IMR-90 (cell line): ENCODE measurements around the gene MAPK10. TPM values are rescaled to one million over a fixed set of nuclear protein-coding genes. Genes with fewer than 3 reads are reported as not detected.

Experiments used
- ATAC-seq: fragments of 200-7000 bp; cut with Tn5 transposase; 2 replicates; pipeline ENCODE4 v1.9.1; 2020; ENCODE audit warnings: low read depth, mild to moderate bottlenecking, moderate library complexity
- BruUV-seq: library from RNA; stranded (reverse); fragments of 400-500 nt; replicated peaks from 2 replicates; lab custom pipeline; 2021; lab: Mats Ljungman, UMichigan
- CTCF ChIA-PET: fragments of 300-600 bp; formaldehyde crosslinking; extraction: SDS; loops from one replicate; lab custom pipeline; 2021; ENCODE audit warnings: antibody characterized with exemption; lab: Yijun Ruan, JAX
- POLR2A ChIA-PET: fragments of 300-600 bp; sonication (Branson Sonifier 250); formaldehyde crosslinking; loops from one replicate; lab custom pipeline; 2022; ENCODE audit warnings: antibody characterized with exemption; ENCODE audit not compliant: unreplicated experiment; lab: Charles Lee
- DNase-seq: peaks from one replicate; pipeline ENCODE4 v3.0.0; 2013
- H2AFZ ChIP-seq: replicated peaks from 2 replicates; pipeline ENCODE3; 2013; ENCODE audit warnings: low read length, mild to moderate bottlenecking; ENCODE audit not compliant: poor library complexity
- H2AK5ac ChIP-seq: 2 replicates; pipeline ENCODE4 v1.6.1; 2013; ENCODE audit warnings: low read depth, low read length, inconsistent platforms
- H2AK9ac ChIP-seq: replicated peaks from 2 replicates; pipeline ENCODE3; 2013; ENCODE audit warnings: mild to moderate bottlenecking, low read depth, low read length, moderate library complexity; ENCODE audit not compliant: poor library complexity
- H2BK120ac ChIP-seq: 2 replicates; pipeline ENCODE4 v1.6.1; 2013; ENCODE audit warnings: low read depth, low read length, inconsistent platforms
- H2BK15ac ChIP-seq: 3 replicates; pipeline ENCODE4 v1.6.1; 2013; ENCODE audit warnings: low read depth, low read length, inconsistent platforms
- H2BK20ac ChIP-seq: 2 replicates; pipeline ENCODE4 v1.6.1; 2013; ENCODE audit warnings: low read depth, mild to moderate bottlenecking, inconsistent platforms, low read length, moderate library complexity
- H2BK5ac ChIP-seq: 2 replicates; pipeline ENCODE4 v1.6.1; 2013; ENCODE audit warnings: mild to moderate bottlenecking, low read depth, low read length, inconsistent platforms; ENCODE audit not compliant: poor library complexity, severe bottlenecking
- H3K14ac ChIP-seq: replicated peaks from 2 replicates; pipeline ENCODE4 v1.6.1; 2013; ENCODE audit warnings: low read depth, low read length, inconsistent platforms
- H3K18ac ChIP-seq: 2 replicates; pipeline ENCODE4 v1.6.1; 2013; ENCODE audit warnings: low read depth, low read length, control low read depth
- H3K23ac ChIP-seq: 2 replicates; pipeline ENCODE4 v1.6.1; 2013; ENCODE audit warnings: low read depth, low read length, inconsistent platforms
- H3K27ac ChIP-seq: 2 replicates; pipeline ENCODE4 v1.5.1; 2013; ENCODE audit warnings: mild to moderate bottlenecking, control low read depth, low read length; ENCODE audit not compliant: insufficient read depth
- H3K27me3 ChIP-seq: 2 replicates; pipeline ENCODE4 v1.6.1; 2013; ENCODE audit warnings: low read length; ENCODE audit not compliant: control insufficient read depth, insufficient read depth
- H3K36me3 ChIP-seq: 2 replicates; pipeline ENCODE4 v1.6.1; 2013; ENCODE audit warnings: low read length, mixed read lengths; ENCODE audit not compliant: control insufficient read depth, insufficient read depth
- H3K4ac ChIP-seq: 2 replicates; pipeline ENCODE4 v1.6.1; 2013; ENCODE audit warnings: low read depth, low read length, inconsistent platforms
- H3K4me1 ChIP-seq: 2 replicates; pipeline ENCODE4 v1.6.1; 2013; ENCODE audit warnings: low read length, mixed read lengths; ENCODE audit not compliant: control insufficient read depth, insufficient read depth
- H3K4me2 ChIP-seq: 2 replicates; pipeline ENCODE4 v1.6.1; 2013; ENCODE audit warnings: low read depth, mild to moderate bottlenecking, control low read depth, low read length, moderate library complexity
- H3K4me3 ChIP-seq: 2 replicates; pipeline ENCODE4 v1.5.1; 2013; ENCODE audit warnings: low read depth, mild to moderate bottlenecking, control low read depth, low read length, moderate library complexity; ENCODE audit not compliant: insufficient read depth
- H3K56ac ChIP-seq: 2 replicates; pipeline ENCODE4 v1.6.1; 2013; ENCODE audit warnings: low read length, inconsistent platforms; ENCODE audit not compliant: insufficient read depth; ENCODE audit errors: extremely low read depth
- H3K79me1 ChIP-seq, 2 experiments: 2 replicates each; pipeline ENCODE4 v1.6.1; 2013; ENCODE audit warnings: low read length in 2 of 2, inconsistent platforms in 1 of 2, low read depth in 1 of 2
- H3K9ac ChIP-seq: 2 replicates; pipeline ENCODE4 v1.6.1; 2013; ENCODE audit warnings: low read depth, low read length, control low read depth
- H3K9me1 ChIP-seq: 2 replicates; pipeline ENCODE4 v1.6.1; 2013; ENCODE audit warnings: low read length, inconsistent platforms; ENCODE audit not compliant: insufficient read depth
- H3K9me3 ChIP-seq: 2 replicates; pipeline ENCODE4 v1.6.1; 2013; ENCODE audit warnings: low read length; ENCODE audit not compliant: control insufficient read depth, insufficient read depth
- H4K20me1 ChIP-seq: 2 replicates; pipeline ENCODE4 v1.6.1; 2013; ENCODE audit warnings: low read length, inconsistent platforms; ENCODE audit not compliant: insufficient read depth
- H4K5ac ChIP-seq: 2 replicates; pipeline ENCODE4 v1.6.1; 2013; ENCODE audit warnings: mild to moderate bottlenecking, low read depth, low read length, control low read depth
- H4K8ac ChIP-seq, 2 experiments: 2 replicates each; pipeline ENCODE4 v1.6.1; 2013; ENCODE audit warnings: low read depth in 2 of 2, low read length in 2 of 2, control low read depth in 1 of 2, inconsistent platforms in 1 of 2
- H4K91ac ChIP-seq: 2 replicates; pipeline ENCODE4 v1.6.1; 2013; ENCODE audit warnings: low read depth, low read length, inconsistent platforms; ENCODE audit not compliant: insufficient read depth
- MAFK ChIP-seq: IDR thresholded peaks from 2 replicates; pipeline ENCODE4 v1.6.1; 2012; ENCODE audit warnings: low read depth, low read length, improper control_type of control experiment
- SMC3 ChIP-seq: fragments of 150-350 bp; IDR thresholded peaks from 2 replicates; pipeline ENCODE4 v1.6.1; 2016; ENCODE audit warnings: low read depth, mild to moderate bottlenecking, antibody characterized with exemption, low read length, moderate library complexity
- dilution Hi-C: fragments of 300-500 bp; cut with HindIII; formaldehyde crosslinking; loops from one replicate; pipeline ENCODE4 v1.14.3; 2018; ENCODE audit warnings: low sequenced_read_pairs; ENCODE audit not compliant: unreplicated experiment
- in situ Hi-C: fragments of 300-500 bp; cut with MboI; formaldehyde crosslinking; loops from 3 replicates; pipeline ENCODE4 v1.14.3; 2019; ENCODE audit warnings: low sequenced_read_pairs, inconsistent platforms, mixed read lengths
- intact Hi-C: fragments of 100-400 bp; cut with micrococcal nuclease; formaldehyde crosslinking; loops from 2 replicates; pipeline ENCODE4 v1.10.0; 2022
- polyA plus RNA-seq, 3 experiments: library from polyadenylated mRNA; depleted of rRNA; stranded (reverse); fragments of >200 nt; gene quantifications; 2 replicates each; pipeline ENCODE4 v1.2.3, GENCODE V29; 2012; ENCODE audit warnings: low replicate concordance in 1 of 3
- total RNA-seq: library from RNA; depleted of rRNA; stranded (reverse); fragments of >200 nt; gene quantifications from 2 replicates; pipeline ENCODE4 v1.2.3, GENCODE V29; 2012

The MAPK10 gene
- total and polyA plus RNA-seq, 2 of the 4 experiments (the other 2 are of a cell fraction), result 2.8 to 6.5 TPM

DNA sequence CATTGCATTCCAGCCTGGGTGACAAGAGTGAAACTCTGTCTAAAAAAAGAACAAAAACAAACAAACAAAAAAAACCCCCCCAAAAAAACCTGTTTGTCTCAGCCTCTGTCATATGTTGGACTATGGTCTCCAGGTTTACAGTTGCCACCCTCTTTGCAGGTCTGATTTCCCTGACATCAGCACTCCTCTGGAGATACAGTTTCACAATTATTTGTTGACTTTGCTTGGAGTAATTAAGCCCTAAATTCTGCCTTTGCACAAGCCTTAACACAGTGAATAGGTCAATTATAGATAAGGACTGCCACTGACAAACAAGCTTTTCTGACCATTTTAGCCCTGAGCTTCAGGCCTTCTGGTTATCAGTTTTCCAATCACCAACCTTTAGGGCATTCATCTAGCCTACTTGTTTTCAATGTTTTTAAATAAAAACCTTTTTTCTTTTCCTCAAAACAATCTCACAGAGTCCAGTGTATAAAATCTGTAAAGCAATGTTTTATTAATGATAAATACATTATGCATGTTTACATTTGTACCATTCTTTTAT, 20.4 kb upstream of the MAPK10 start:
- peak overlapping the region; percentile 17; the same call in 1 of the 2 replicates for H3K27ac ChIP-seq
- H2BK120ac ChIP-seq, result no peak overlapping the region
- no peak overlapping the region for H2AK5ac ChIP-seq
- H2BK5ac ChIP-seq, result no peak overlapping the region
- H3K9me3 ChIP-seq, result no peaks in the 10 kb centered on the region
- H3K79me1 ChIP-seq, result no peaks in the 10 kb centered on the region
- intact Hi-C loops, result no loop called here
- CTCF ChIA-PET, result no interaction called here
- no peak overlapping the region for H3K4ac ChIP-seq
- H3K4me2 ChIP-seq, result no peak overlapping the region
- H3K4me3 ChIP-seq, result no peak overlapping the region
- no peak overlapping the region for H2AK9ac ChIP-seq
- H4K91ac ChIP-seq, result no peak overlapping the region
- H3K9ac ChIP-seq, result no peak overlapping the region
- no peak overlapping the region for H3K56ac ChIP-seq
- no peak overlapping the region for H2BK15ac ChIP-seq
- TF ChIP-seq SMC3 (no peak), MAFK (0 out of 2 replicates have a peak, but pooled peaks have one; percentile 8)
- no peaks in the 10 kb centered on the region for H4K20me1 ChIP-seq
- BruUV-seq, result no TSS peak
- no peak overlapping the region for H2AFZ ChIP-seq
- POLR2A ChIA-PET, result no interaction called here
- no peak overlapping the region for H3K18ac ChIP-seq
- H2BK20ac ChIP-seq, result no peak overlapping the region
- H4K8ac ChIP-seq, result no peak overlapping the region
- dilution Hi-C loops, result no loop called here
- no peak overlapping the region for H4K5ac ChIP-seq
- H3K4me1 ChIP-seq, result peaks cover 5% of the 10 kb centered on the region; the same call in 1 of the 2 replicates
- no peak overlapping the region for H3K23ac ChIP-seq
- ATAC-seq, result no peak
- H3K9me1 ChIP-seq, result peaks cover 3% of the 10 kb centered on the region; the same call in 1 of the 2 replicates
- in situ Hi-C loops, result no loop called here
- no peaks in the 10 kb centered on the region for H3K27me3 ChIP-seq
- no peak overlapping the region for H3K14ac ChIP-seq
- H3K36me3 ChIP-seq, result no peaks in the 10 kb centered on the region
- no peak for DNase-seq
